ENCODE measurements around the gene MRPL39. TPM values are rescaled to one million over a fixed set of nuclear protein-coding genes. Genes with fewer than 3 reads are reported as not detected.

The MRPL39 gene
- total RNA-seq, 2 experiments from 2014 or later: 45.0 to 56.9 TPM

- no peak for DNase-seq (ENCODE audit: low spot score)
- H3K4me2 ChIP-seq (ENCODE audit: low read length): no peak overlapping the region
- H2AFZ ChIP-seq (ENCODE audit: low read length): no peak overlapping the region
- no peak overlapping the region for H3K4me3 ChIP-seq (ENCODE audit: low read depth, low read length, poor library complexity, severe bottlenecking)
- POLR2A ChIA-PET: no interaction called here
- H3K9me3 ChIP-seq (ENCODE audit: low read length): no peaks in the 10 kb centered on the region
- no TSS peak for BruUV-seq (replicated peaks)
- no peaks in the 10 kb centered on the region for H3K4me1 ChIP-seq (ENCODE audit: insufficient read depth, low read length, poor library complexity, severe bottlenecking)
- intact Hi-C loops (cut with micrococcal nuclease; ENCODE audit: unreplicated experiment): no loop called here
- no peaks in the 10 kb centered on the region for H3K36me3 ChIP-seq (ENCODE audit: insufficient read depth, low read length)
- H3K27ac ChIP-seq (ENCODE audit: low read depth, low read length, poor library complexity, severe bottlenecking): no peak overlapping the region
- TF ChIP-seq CTCF (conservative IDR thresholded peaks at IDR 0.05; ENCODE audit: low read length) (no peak), EZH2phosphoT487 (IDR thresholded peaks at IDR 0.05; ENCODE audit: borderline replicate concordance, low read depth, low read length) (no peak)
- H4K20me1 ChIP-seq (ENCODE audit: insufficient read depth, low read length): no peaks in the 10 kb centered on the region
- no peaks in the 10 kb centered on the region for H3K79me2 ChIP-seq (ENCODE audit: insufficient read depth, low read depth, low read length)
- CTCF ChIA-PET (ENCODE audit: unreplicated experiment): no interaction called here
- H3K9me2 ChIP-seq (ENCODE audit: insufficient read depth, low read length): no peaks in the 10 kb centered on the region
These were observed 54.4 kb downstream of the MRPL39 start for GRCh38 chr21:25552856-25553255.

GRCh38 chr21:25551569-25551968, 55.7 kb downstream of the MRPL39 start:
- H4K20me1 ChIP-seq (ENCODE audit: insufficient read depth, low read length): no peaks in the 10 kb centered on the region
- POLR2A ChIA-PET: no interaction called here
- H3K9me2 ChIP-seq (ENCODE audit: insufficient read depth, low read length): no peaks in the 10 kb centered on the region
- no peaks in the 10 kb centered on the region for H3K36me3 ChIP-seq (ENCODE audit: insufficient read depth, low read length)
- no peak for TF ChIP-seq EZH2phosphoT487 (IDR thresholded peaks at IDR 0.05; ENCODE audit: borderline replicate concordance, low read depth, low read length)
- no peak for TF ChIP-seq CTCF (conservative IDR thresholded peaks at IDR 0.05; ENCODE audit: low read length)
- CTCF ChIA-PET (ENCODE audit: unreplicated experiment): no interaction called here
- H3K79me2 ChIP-seq (ENCODE audit: insufficient read depth, low read depth, low read length): no peaks in the 10 kb centered on the region
- H3K9me3 ChIP-seq (ENCODE audit: low read length): no peaks in the 10 kb centered on the region
- no TSS peak for BruUV-seq (replicated peaks)
- intact Hi-C loops (cut with micrococcal nuclease; ENCODE audit: unreplicated experiment): no loop called here
- DNase-seq (ENCODE audit: low spot score): no peak
- H3K4me2 ChIP-seq (ENCODE audit: low read length): no peak overlapping the region
- no peaks in the 10 kb centered on the region for H3K4me1 ChIP-seq (ENCODE audit: insufficient read depth, low read length, poor library complexity, severe bottlenecking)
- H3K27ac ChIP-seq (ENCODE audit: low read depth, low read length, poor library complexity, severe bottlenecking): no peak overlapping the region
- H2AFZ ChIP-seq (ENCODE audit: low read length): no peak overlapping the region
- no peak overlapping the region for H3K4me3 ChIP-seq (ENCODE audit: low read depth, low read length, poor library complexity, severe bottlenecking)

- no peaks in the 10 kb centered on the region for H3K36me3 ChIP-seq (ENCODE audit: insufficient read depth, low read length)
- no peaks in the 10 kb centered on the region for H3K9me3 ChIP-seq (ENCODE audit: low read length)
- H3K27ac ChIP-seq (ENCODE audit: low read depth, low read length, poor library complexity, severe bottlenecking): no peak overlapping the region
- no peaks in the 10 kb centered on the region for H4K20me1 ChIP-seq (ENCODE audit: insufficient read depth, low read length)
- no peak for TF ChIP-seq CTCF (conservative IDR thresholded peaks at IDR 0.05; ENCODE audit: low read length)
- TF ChIP-seq EZH2phosphoT487 (IDR thresholded peaks at IDR 0.05; ENCODE audit: borderline replicate concordance, low read depth, low read length): no peak
- no peaks in the 10 kb centered on the region for H3K9me2 ChIP-seq (ENCODE audit: insufficient read depth, low read length)
- no peaks in the 10 kb centered on the region for H3K79me2 ChIP-seq (ENCODE audit: insufficient read depth, low read depth, low read length)
- no peak for DNase-seq (ENCODE audit: low spot score)
- ChIA-PET POLR2A (no interaction called here), CTCF (ENCODE audit: unreplicated experiment) (no interaction called here)
- H3K4me1 ChIP-seq (ENCODE audit: insufficient read depth, low read length, poor library complexity, severe bottlenecking): no peaks in the 10 kb centered on the region
- H3K4me2 ChIP-seq (ENCODE audit: low read length): no peak overlapping the region
- intact Hi-C loops (cut with micrococcal nuclease; ENCODE audit: unreplicated experiment): no loop called here
- no TSS peak for BruUV-seq (replicated peaks)
- H3K4me3 ChIP-seq (ENCODE audit: low read depth, low read length, poor library complexity, severe bottlenecking): no peak overlapping the region
- no peak overlapping the region for H2AFZ ChIP-seq (ENCODE audit: low read length)
These were observed 56.7 kb downstream of the MRPL39 start for GRCh38 chr21:25550352-25551120.

Data from OCI-LY7 (cell line).